WTC11 (cell line): ENCODE measurements around the gene TNS4. TPM values are rescaled to one million over a fixed set of nuclear protein-coding genes. Genes with fewer than 3 reads are reported as not detected.

Experiments used
- ATAC-seq: fragments of 200-7000 bp; cut with Tn5 transposase; 2 replicates; pipeline ENCODE4 v1.10.0; 2021; ENCODE audit warnings: mild to moderate bottlenecking, moderate library complexity
- CTCF ChIA-PET: fragments of 300-600 bp; sonication (Branson Sonifier 250); formaldehyde crosslinking; loops from one replicate; lab custom pipeline; 2021; ENCODE audit warnings: antibody characterized with exemption; lab: Charles Lee
- POLR2A ChIA-PET: fragments of 350-600 bp; sonication (Branson Sonifier 250); formaldehyde crosslinking; loops from one replicate; lab custom pipeline; 2021; ENCODE audit warnings: antibody characterized with exemption; lab: Charles Lee
- DNase-seq: peaks from one replicate; pipeline ENCODE4 v3.0.0; 2021; ENCODE audit warnings: low spot score
- H3K27ac Mint-ChIP-seq: 2 replicates; pipeline ENCODE4 v1.8.0; 2021; ENCODE audit warnings: mixed read lengths
- H3K27me3 Mint-ChIP-seq: 2 replicates; pipeline ENCODE4 v1.8.0; 2021; ENCODE audit warnings: low read depth, mild to moderate bottlenecking, moderate library complexity, mixed read lengths
- H3K36me3 Mint-ChIP-seq: 2 replicates; pipeline ENCODE4 v1.8.0; 2021; ENCODE audit warnings: mixed read lengths
- H3K4me1 Mint-ChIP-seq: 2 replicates; pipeline ENCODE4 v1.8.0; 2022; ENCODE audit warnings: mixed read lengths
- H3K4me3 Mint-ChIP-seq: 2 replicates; pipeline ENCODE4 v1.8.0; 2021; ENCODE audit warnings: mild to moderate bottlenecking, moderate library complexity, mixed read lengths
- H3K9me3 Mint-ChIP-seq: 2 replicates; pipeline ENCODE4 v1.8.0; 2021; ENCODE audit warnings: mixed read lengths
- AR ChIP-seq: fragments of 250-450 bp; sonication (Bioruptor Pico); IDR thresholded peaks from 2 replicates; pipeline ENCODE4 v1.9.0; 2021; ENCODE audit warnings: mild to moderate bottlenecking
- CDX4 ChIP-seq: fragments of 250-450 bp; sonication (Bioruptor Pico); IDR thresholded peaks from 2 replicates; pipeline ENCODE4 v1.9.0; 2021; ENCODE audit warnings: moderate library complexity, mild to moderate bottlenecking, inconsistent platforms, borderline replicate concordance
- CREM ChIP-seq: sonication (generic); formaldehyde crosslinking; IDR thresholded peaks from 2 replicates; pipeline ENCODE4 v1.8.1; 2022; ENCODE audit warnings: mild to moderate bottlenecking, missing genetic modification reagents, moderate library complexity
- CTCF ChIP-seq: fragments of 200-600 bp; IDR thresholded peaks from 2 replicates; pipeline ENCODE4 v1.8.0; 2022; ENCODE audit warnings: antibody characterized with exemption
- IRF1 ChIP-seq: sonication (generic); formaldehyde crosslinking; IDR thresholded peaks from 2 replicates; pipeline ENCODE4 v1.8.0; 2023; ENCODE audit warnings: missing genetic modification reagents
- OVOL2 ChIP-seq: fragments of 250-450 bp; sonication (Bioruptor Pico); IDR thresholded peaks from 2 replicates; pipeline ENCODE4 v1.9.0; 2021; ENCODE audit warnings: mild to moderate bottlenecking, borderline replicate concordance
- SOX15 ChIP-seq: fragments of 250-450 bp; sonication (Bioruptor Pico); IDR thresholded peaks from 2 replicates; pipeline ENCODE4 v1.9.0; 2021; ENCODE audit warnings: mild to moderate bottlenecking
- SP1 ChIP-seq: sonication (generic); formaldehyde crosslinking; conservative IDR thresholded peaks from 2 replicates; pipeline ENCODE4 v1.8.1; 2022; ENCODE audit warnings: missing genetic modification reagents
- TP53 ChIP-seq: sonication (generic); formaldehyde crosslinking; IDR thresholded peaks from 2 replicates; pipeline ENCODE4 v1.8.1; 2023; ENCODE audit warnings: mild to moderate bottlenecking, missing genetic modification reagents
- ZNF138 ChIP-seq: sonication (generic); formaldehyde crosslinking; conservative IDR thresholded peaks from 2 replicates; pipeline ENCODE4 v1.8.1; 2022; ENCODE audit warnings: mild to moderate bottlenecking, moderate library complexity, missing genetic modification reagents
- ZNF232 ChIP-seq: sonication (generic); formaldehyde crosslinking; IDR thresholded peaks from 2 replicates; pipeline ENCODE4 v1.8.0; 2022; ENCODE audit warnings: mild to moderate bottlenecking, missing genetic modification reagents
- ZNF671 ChIP-seq: fragments of 250-450 bp; sonication (Bioruptor Pico); IDR thresholded peaks from 2 replicates; pipeline ENCODE4 v1.8.0; 2021; ENCODE audit warnings: mild to moderate bottlenecking
- total RNA-seq: library from RNA; stranded (reverse); gene quantifications from 3 replicates; pipeline ENCODE4 v1.2.3, GENCODE V29; 2021
- TF ChIP-seq, protein P1 (sequence below): sonication (generic); formaldehyde crosslinking; IDR thresholded peaks from 2 replicates; pipeline ENCODE4 v1.8.1; 2023; ENCODE audit warnings: mild to moderate bottlenecking, missing genetic modification reagents, moderate library complexity
- TF ChIP-seq, protein P2 (sequence below): fragments of 250-450 bp; sonication (Bioruptor Pico); IDR thresholded peaks from 2 replicates; pipeline ENCODE4 v1.8.0; 2021; ENCODE audit warnings: mild to moderate bottlenecking
- TF ChIP-seq, protein P3 (sequence below): sonication (generic); formaldehyde crosslinking; IDR thresholded peaks from 2 replicates; pipeline ENCODE4 v1.8.0; 2022; ENCODE audit warnings: mild to moderate bottlenecking, missing genetic modification reagents

Gene TNS4
- total RNA-seq, 1 experiment from 2014 or later = 0.87 TPM

- no peak for ATAC-seq
- Mint-ChIP-seq H3K27me3 (peaks cover 9% of the 10 kb centered on the region), H3K27ac (no peak overlapping the region), H3K9me3 (peaks cover 19% of the 10 kb centered on the region), H3K4me3 (no peak overlapping the region), H3K36me3 (peaks cover 20% of the 10 kb centered on the region), H3K4me1 (peaks cover 42% of the 10 kb centered on the region)
- ChIA-PET POLR2A (no interaction called here), CTCF (interaction anchor here (0.8 kb wide), 2 partner anchors 33 to 65 kb away, joined by 3 read pairs; no protein-coding TSS in a partner anchor)
- TF ChIP-seq ZNF232 = no peak
- TF ChIP-seq ZNF671 (CRISPR knock-in tag) = no peak
- no peak for TF ChIP-seq OVOL2
- no peak for TF ChIP-seq ZNF138 (CRISPR knock-in tag)
- TF ChIP-seq CREM (CRISPR knock-in tag) = no peak
- no peak for TF ChIP-seq IRF1 (CRISPR knock-in tag)
- no peak for TF ChIP-seq SOX15
- DNase-seq = no peak
Observed at GRCh38 chr17:40468560-40468959, 32.9 kb downstream of the TNS4 start.

DNA sequence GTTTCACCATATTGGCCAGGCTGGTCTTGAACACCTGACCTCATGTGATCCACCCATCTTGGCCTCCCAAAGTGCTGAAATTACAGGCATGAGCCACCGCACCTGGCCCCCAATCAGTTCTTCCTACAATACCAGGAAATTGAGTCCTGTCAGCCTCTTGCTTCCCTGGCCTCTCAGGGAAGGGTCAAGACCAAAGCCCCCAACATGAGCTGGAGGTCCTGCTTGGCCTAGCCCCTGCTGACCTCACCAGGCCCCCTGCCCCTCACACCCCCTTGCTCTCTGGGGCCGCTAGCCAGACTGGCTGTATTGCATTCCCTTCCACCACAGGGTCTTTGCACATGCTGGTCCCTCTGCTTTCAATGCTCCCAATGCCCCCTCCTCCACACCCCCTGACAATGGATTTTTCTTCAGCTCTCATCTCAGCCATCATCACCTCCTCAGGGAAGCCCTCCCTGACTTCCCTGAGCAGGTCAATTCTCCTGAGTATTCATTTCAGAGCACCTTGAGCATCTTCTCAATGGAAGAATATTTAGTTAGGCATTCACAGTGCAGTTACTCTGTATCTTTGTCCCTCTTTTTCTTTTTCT, 34.0 kb downstream of the TNS4 start:
- Mint-ChIP-seq H3K9me3 (peaks cover 8% of the 10 kb centered on the region), H3K4me1 (peaks cover 54% of the 10 kb centered on the region), H3K27me3 (peaks cover 4% of the 10 kb centered on the region), H3K36me3 (peaks cover 9% of the 10 kb centered on the region), H3K27ac (no peak overlapping the region), H3K4me3 (no peak overlapping the region)
- TF ChIP-seq, protein P1, sequence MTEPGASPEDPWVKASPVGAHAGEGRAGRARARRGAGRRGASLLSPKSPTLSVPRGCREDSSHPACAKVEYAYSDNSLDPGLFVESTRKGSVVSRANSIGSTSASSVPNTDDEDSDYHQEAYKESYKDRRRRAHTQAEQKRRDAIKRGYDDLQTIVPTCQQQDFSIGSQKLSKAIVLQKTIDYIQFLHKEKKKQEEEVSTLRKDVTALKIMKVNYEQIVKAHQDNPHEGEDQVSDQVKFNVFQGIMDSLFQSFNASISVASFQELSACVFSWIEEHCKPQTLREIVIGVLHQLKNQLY (CRISPR knock-in tag) = no peak
- no peak for TF ChIP-seq IRF1 (CRISPR knock-in tag)
- no peak for TF ChIP-seq CTCF
- no peak for TF ChIP-seq CDX4 (CRISPR knock-in tag)
- no peak for TF ChIP-seq SP1 (CRISPR knock-in tag)
- ChIA-PET CTCF (interaction anchor here (4.4 kb wide), 1 partner anchor 9 kb away, joined by 35 read pairs; no protein-coding TSS in a partner anchor), POLR2A (interaction anchor here (0.6 kb wide), 1 partner anchor 9 kb away, joined by 3 read pairs; no protein-coding TSS in a partner anchor)
- DNase-seq = no peak
- ATAC-seq = no peak

DNA sequence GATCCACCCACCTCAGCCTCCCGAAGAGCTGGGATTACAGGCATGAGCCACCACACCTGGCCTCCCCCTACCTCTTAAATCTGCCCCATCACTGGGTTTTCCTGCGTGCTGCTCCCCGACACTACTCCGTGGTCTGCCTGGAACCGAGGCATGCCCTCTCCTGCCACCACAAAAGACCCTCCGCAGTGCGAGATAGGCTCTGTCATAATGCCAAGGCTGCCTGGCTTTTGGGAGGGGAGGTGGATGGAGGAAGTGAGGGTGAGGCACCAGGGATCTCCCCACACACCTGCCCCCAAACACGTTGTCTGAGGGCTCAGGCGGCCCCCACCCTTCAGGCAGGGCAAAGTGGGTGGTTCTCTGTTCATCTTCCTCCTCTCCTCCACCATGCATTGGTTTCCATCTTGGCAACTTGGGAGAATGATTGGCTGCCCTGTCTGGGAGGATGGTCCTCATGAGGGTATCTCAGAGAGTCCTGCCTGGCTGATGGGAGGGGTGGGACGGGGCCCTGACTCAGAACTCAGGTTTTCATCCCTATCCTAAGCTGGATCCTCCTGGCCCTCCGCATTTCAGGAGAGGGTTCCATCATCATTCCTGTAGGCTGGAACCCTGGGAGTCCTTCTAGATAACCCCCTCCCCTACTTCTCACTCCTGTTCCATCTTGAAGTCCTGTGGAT, 35.0 kb downstream of the TNS4 start:
- POLR2A ChIA-PET = no interaction called here
- H3K4me3 Mint-ChIP-seq = no peak overlapping the region
- TF ChIP-seq, protein P2, sequence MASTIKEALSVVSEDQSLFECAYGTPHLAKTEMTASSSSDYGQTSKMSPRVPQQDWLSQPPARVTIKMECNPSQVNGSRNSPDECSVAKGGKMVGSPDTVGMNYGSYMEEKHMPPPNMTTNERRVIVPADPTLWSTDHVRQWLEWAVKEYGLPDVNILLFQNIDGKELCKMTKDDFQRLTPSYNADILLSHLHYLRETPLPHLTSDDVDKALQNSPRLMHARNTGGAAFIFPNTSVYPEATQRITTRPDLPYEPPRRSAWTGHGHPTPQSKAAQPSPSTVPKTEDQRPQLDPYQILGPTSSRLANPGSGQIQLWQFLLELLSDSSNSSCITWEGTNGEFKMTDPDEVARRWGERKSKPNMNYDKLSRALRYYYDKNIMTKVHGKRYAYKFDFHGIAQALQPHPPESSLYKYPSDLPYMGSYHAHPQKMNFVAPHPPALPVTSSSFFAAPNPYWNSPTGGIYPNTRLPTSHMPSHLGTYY (CRISPR knock-in tag) = no peak
- TF ChIP-seq AR (CRISPR knock-in tag) (no peak), TP53 (CRISPR knock-in tag) (no peak), IRF1 (CRISPR knock-in tag) (no peak)
- TF ChIP-seq, protein P3, sequence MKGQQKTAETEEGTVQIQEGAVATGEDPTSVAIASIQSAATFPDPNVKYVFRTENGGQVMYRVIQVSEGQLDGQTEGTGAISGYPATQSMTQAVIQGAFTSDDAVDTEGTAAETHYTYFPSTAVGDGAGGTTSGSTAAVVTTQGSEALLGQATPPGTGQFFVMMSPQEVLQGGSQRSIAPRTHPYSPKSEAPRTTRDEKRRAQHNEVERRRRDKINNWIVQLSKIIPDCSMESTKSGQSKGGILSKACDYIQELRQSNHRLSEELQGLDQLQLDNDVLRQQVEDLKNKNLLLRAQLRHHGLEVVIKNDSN (CRISPR knock-in tag) = no peak

More for the DNA sequence above, 35.0 kb downstream of the TNS4 start:
- H3K9me3 Mint-ChIP-seq = 0 out of 2 replicates have a peak, but pooled peaks cover 4% of the 10 kb centered on the region
- CTCF ChIA-PET = interaction anchor here (2.6 to 4.4 kb wide), 3 partner anchors 10 to 94 kb away, joined by 10 to 35 read pairs (median 11); no protein-coding TSS in a partner anchor
- no peak overlapping the region for H3K27ac Mint-ChIP-seq
- H3K4me1 Mint-ChIP-seq = peaks cover 62% of the 10 kb centered on the region
- peaks cover 3% of the 10 kb centered on the region for H3K27me3 Mint-ChIP-seq
- DNase-seq = no peak
- peaks cover 1% of the 10 kb centered on the region; the same call in 1 of the 2 replicates for H3K36me3 Mint-ChIP-seq
- ATAC-seq = no peak
